GM12892 (cell line): ENCODE measurements around the gene MRPL27.

ENCODE experiments used
- POLR2A ChIP-seq: IDR thresholded peaks from 2 replicates; pipeline ENCODE4 v1.6.1; 2011; ENCODE audit warnings: low read depth, low read length, control low read depth
- POLR2AphosphoS5 ChIP-seq: IDR thresholded peaks from 2 replicates; pipeline ENCODE4 v1.6.1; 2011; ENCODE audit warnings: low read depth, low read length, control low read depth
- TAF1 ChIP-seq: IDR thresholded peaks from 2 replicates; pipeline ENCODE4 v1.6.1; 2011; ENCODE audit warnings: low read depth, mild to moderate bottlenecking, control low read depth, low read length, borderline replicate concordance

DNA sequence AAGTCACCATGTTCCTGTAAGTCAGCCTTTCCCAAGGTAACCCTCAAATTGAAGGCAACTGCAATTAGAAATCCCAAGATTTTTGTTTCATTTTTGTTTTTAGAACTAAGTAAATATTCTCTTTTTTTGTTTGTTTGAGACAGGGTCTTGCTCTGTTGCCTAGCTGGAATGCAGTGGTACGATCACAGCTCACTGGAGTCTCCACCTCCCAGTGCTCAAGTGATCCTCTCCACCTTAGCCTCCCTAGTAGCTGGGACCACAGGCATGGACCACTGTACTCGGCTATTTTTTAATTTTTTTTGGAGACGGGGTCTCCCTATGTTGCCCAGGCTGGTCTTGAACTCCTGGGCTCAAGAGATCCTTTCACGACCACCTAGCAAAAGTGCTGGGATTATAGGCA lies 34.9 kb upstream of the MRPL27 start:
- TF ChIP-seq POLR2A (no peak), POLR2AphosphoS5 (no peak), TAF1 (no peak)
